GM10248 (cell line): ENCODE data around the gene PABPC1L.

Source experiments
- CTCF ChIA-PET: fragments of 300-600 bp; sonication (Branson Sonifier 250); formaldehyde crosslinking; extraction: SDS; loops from one replicate; lab custom pipeline; 2021; ENCODE audit warnings: antibody characterized with exemption; lab: Yijun Ruan, JAX
- POLR2A ChIA-PET: fragments of 350-650 bp; sonication (Branson Sonifier 250); formaldehyde crosslinking; extraction: SDS; loops from one replicate; lab custom pipeline; 2020; ENCODE audit warnings: antibody characterized with exemption; lab: Yijun Ruan, JAX
- DNase-seq: peaks from one replicate; pipeline ENCODE4 v3.0.0; 2012; ENCODE audit errors: extremely low spot score
- CTCF ChIP-seq: IDR thresholded peaks from 2 replicates; pipeline ENCODE4 v1.5.1; 2012; ENCODE audit warnings: mild to moderate bottlenecking, low read depth; ENCODE audit errors: extremely low read depth, missing control alignments, control extremely low read depth

Gene PABPC1L

DNA sequence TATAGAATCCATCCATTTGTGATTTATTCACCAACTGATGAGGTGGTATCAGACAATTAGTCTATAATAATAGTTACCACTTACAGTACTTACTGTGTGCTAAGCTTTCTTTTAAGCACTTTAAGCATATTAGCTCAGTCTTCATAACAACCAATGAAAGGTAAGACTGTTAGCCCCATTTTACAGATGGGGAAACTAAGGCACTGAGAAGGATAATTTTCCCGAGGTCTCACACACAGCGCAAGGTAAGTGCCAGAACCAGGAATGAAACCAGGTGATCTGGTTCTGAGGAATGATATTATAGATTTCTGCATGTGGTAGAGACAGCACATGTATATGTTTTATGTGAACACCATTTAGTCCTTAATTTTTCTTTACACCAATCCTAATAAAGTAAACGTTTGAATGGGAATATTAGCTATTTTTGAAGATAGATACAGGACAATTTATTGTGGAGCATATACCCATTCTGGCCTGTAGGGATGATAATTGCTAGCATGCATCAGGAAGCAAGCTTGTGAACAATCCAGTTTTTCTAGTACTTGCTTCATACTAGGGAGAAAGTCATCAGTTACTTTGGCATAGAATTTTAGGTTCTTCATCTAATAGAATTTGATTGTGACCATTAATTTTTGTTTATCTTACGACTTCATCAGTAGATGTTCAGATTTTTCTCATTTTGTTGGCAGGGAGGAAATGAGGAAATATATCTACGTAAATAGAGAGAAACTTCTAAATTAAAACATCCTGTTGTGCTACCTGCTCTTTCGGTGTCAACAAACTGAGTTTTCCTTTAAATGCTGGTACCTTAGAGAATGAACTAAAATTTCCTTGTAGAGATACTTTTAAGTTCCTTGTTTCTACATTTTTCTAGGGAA, 21.4 kb upstream of the PABPC1L start:
- ChIA-PET CTCF (interaction anchor here (0.8 to 2.4 kb wide), 13 partner anchors 8 to 403 kb away, joined by 3 to 13 read pairs (median 5); no protein-coding TSS in a partner anchor), POLR2A (no interaction called here)
- no peak for DNase-seq
- TF ChIP-seq CTCF = no peak

- ChIA-PET POLR2A (no interaction called here), CTCF (interaction anchor here (0.9 to 1.6 kb wide), 5 partner anchors 10 to 208 kb away, joined by 3 to 5 read pairs (median 4); no protein-coding TSS in a partner anchor)
- no peak for DNase-seq
- TF ChIP-seq CTCF = no peak
Observed at GRCh38 chr20:44891826-44892225, 18.0 kb upstream of the PABPC1L start.

GRCh38 chr20:44894959-44895358, 14.9 kb upstream of the PABPC1L start:
- POLR2A ChIA-PET = no interaction called here
- no peak for TF ChIP-seq CTCF
- DNase-seq = no peak
- CTCF ChIA-PET = interaction anchor here (1.0 to 3.6 kb wide), 2 partner anchors 9 to 15 kb away, joined by 3 to 13 read pairs; partner anchors contain the start of gene PABPC1L

- DNase-seq = no peak
- no peak for TF ChIP-seq CTCF
- CTCF ChIA-PET = interaction anchor here (1.4 to 3.6 kb wide), 3 partner anchors 8 to 14 kb away, joined by 5 to 13 read pairs (median 7); partner anchors contain the start of gene PABPC1L
- POLR2A ChIA-PET = interaction anchor here (0.6 to 0.9 kb wide), 2 partner anchors 11 to 465 kb away, joined by 3 to 6 read pairs; partner anchors contain the start of gene YWHAB
Observed at GRCh38 chr20:44896583-44896982, 13.3 kb upstream of the PABPC1L start.

DNA sequence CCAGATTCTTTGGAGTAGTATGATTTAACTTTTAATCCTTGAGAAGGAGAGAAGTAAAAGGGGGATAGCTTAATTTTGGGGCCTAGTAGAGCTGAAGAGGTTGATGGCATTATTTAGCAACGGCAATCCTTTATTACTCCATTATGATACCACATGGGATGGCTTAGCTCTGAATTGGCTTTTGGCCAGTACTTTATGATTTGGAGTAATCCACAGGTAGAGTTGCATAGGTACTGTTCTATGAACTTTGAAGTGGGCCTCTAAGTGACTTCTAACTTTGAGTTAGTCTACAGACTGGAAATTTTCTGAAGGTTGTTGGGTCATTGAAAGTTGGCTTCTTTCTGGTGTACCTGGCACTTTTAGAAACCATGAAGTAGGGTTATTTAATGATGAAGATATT, 12.7 kb upstream of the PABPC1L start:
- TF ChIP-seq CTCF = no peak
- POLR2A ChIA-PET = interaction anchor here (0.6 to 0.9 kb wide), 2 partner anchors 12 to 464 kb away, joined by 3 to 6 read pairs; partner anchors contain the start of gene YWHAB
- CTCF ChIA-PET = interaction anchor here (1.4 to 3.6 kb wide), 3 partner anchors 9 to 13 kb away, joined by 5 to 13 read pairs (median 7); partner anchors contain the start of gene PABPC1L
- DNase-seq = no peak

DNA sequence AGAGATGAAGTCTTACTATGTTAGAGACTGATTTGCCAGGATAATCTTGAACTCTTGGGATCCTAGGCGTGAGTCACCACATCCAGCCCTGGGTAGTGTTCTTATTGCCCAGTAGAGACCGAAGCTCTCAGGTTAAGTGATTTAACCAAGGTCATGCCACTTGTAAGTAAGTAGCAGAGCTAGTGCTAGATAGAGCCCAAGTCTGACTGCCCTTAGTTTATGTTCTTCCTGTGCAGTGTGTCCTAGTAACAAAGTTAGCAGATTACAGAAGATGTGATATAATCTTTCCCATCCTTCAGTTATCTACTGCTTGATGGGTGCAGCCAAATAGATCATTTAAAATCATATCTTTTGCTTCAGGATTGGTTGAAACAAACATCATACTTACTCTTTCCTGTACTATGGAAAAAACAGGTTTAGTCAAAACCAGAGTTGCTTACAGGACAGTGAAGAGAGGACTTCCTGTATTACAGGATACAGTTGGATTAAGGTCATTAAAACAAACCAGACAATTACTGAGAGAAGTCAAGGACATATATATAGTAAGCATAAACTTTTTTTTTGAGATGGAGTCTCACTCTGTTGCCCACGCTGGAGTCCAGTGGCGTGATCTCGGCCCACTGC, 9.5 kb upstream of the PABPC1L start:
- TF ChIP-seq CTCF = no peak
- ChIA-PET POLR2A (no interaction called here), CTCF (interaction anchor here (1.2 kb wide), 1 partner anchor 143 kb away, joined by 3 read pairs; no protein-coding TSS in a partner anchor)
- no peak for DNase-seq
